Fibroblast of gingiva (primary cell): ENCODE measurements around the gene PHOX2A.
"Not testable (repeated sequence)": the region's sequence is repeated elsewhere in the genome, so short reads cannot be mapped to it uniquely, and the experiment has no call there.

Experiments used
- DNase-seq: peaks from one replicate; pipeline ENCODE4 v3.0.0-alpha.2; 2011; ENCODE audit warnings: low read depth

The PHOX2A gene

GRCh38 chr11:72222106-72222891 is 21.7 kb downstream of the PHOX2A start:
- no peak for DNase-seq

- no peak for DNase-seq
Observed at GRCh38 chr11:72221386-72222075, 22.4 kb downstream of the PHOX2A start.

GRCh38 chr11:72220696-72221363 is 23.1 kb downstream of the PHOX2A start:
- DNase-seq: no peak

- DNase-seq: no peak
Observed at GRCh38 chr11:72218251-72218745, 25.7 kb downstream of the PHOX2A start.

- no peak for DNase-seq
Observed at GRCh38 chr11:72217841-72218240, 26.1 kb downstream of the PHOX2A start.

GRCh38 chr11:72216638-72217037 is 27.3 kb downstream of the PHOX2A start, which contains the start of gene FOLR2:
TSS of gene FOLR2 (plus strand) at chr11:72216794. CDS start at chr11:72218585, 1,791 bp downstream.
- no peak for DNase-seq

GRCh38 chr11:72209101-72209500 is 34.9 kb downstream of the PHOX2A start:
- DNase-seq: no peak

- no peak for DNase-seq
Observed at GRCh38 chr11:72208281-72208680, 35.7 kb downstream of the PHOX2A start.

- not testable (repeated sequence) for DNase-seq
Observed at GRCh38 chr11:72206794-72207193, 37.2 kb downstream of the PHOX2A start.

- no peak for DNase-seq
Observed at GRCh38 chr11:72204886-72205285, 39.1 kb downstream of the PHOX2A start.

- DNase-seq: no peak
Observed at GRCh38 chr11:72203163-72203562, 40.8 kb downstream of the PHOX2A start.

GRCh38 chr11:72202571-72202970 is 41.4 kb downstream of the PHOX2A start:
- DNase-seq: no peak

- DNase-seq: not testable (repeated sequence)
Observed at GRCh38 chr11:72201445-72201844, 42.5 kb downstream of the PHOX2A start.

- DNase-seq: no peak
Observed at GRCh38 chr11:72195518-72196270, 48.3 kb downstream of the PHOX2A start.

- DNase-seq: no peak
Observed at GRCh38 chr11:72191961-72192381, 52.0 kb downstream of the PHOX2A start, which contains the start of gene FOLR1. TSS of gene FOLR1 (plus strand) at chr11:72192140. CDS start at chr11:72192174, 34 bp downstream.

- DNase-seq: no peak
Observed at GRCh38 chr11:72190631-72191071, 53.3 kb downstream of the PHOX2A start.

- no peak for DNase-seq
Observed at GRCh38 chr11:72189455-72190250, 54.3 kb downstream of the PHOX2A start.
